GM19023 (cell line): ENCODE measurements around the gene ASB2.

Source experiments
- ATAC-seq: cut with Tn5 transposase; IDR thresholded peaks from one replicate; pipeline ENCODE4 v1.9.1; 2021; ENCODE audit warnings: mild to moderate bottlenecking, moderate library complexity; ENCODE audit not compliant: unreplicated experiment

The ASB2 gene

DNA sequence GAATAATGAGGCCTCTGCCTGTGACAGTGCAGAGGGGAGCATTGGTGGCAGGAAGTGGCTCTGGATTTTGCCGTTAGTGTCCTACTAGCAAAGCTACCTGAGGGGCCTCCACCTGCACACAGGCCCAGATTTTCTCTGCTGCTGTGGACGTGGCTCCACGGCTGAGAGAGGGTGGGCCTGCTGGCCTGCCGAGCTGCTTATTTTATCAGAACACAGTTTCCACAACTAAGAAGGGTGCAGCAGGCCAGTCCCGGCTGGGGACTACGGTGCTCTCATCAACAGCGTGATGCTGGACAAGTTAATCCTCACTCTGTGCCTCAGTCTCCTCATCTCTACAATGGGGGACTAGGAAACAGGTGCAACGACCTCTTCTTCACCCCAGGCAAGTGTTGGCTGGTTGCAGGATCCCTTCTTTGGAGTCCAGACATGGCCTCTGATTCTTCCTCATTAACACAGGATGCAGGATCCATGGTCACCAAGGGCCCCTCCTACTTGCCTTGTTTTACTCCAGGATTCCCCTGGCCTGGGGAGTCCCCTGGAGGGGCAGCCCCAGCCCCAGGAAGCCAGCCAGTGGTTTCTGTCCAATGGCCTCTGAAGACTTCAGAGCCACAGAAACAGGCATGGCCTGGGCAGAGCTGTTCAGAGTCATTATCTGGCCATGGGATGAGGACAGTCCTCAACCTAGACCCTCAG, 45.9 kb downstream of the ASB2 start:
- ATAC-seq = no peak

DNA sequence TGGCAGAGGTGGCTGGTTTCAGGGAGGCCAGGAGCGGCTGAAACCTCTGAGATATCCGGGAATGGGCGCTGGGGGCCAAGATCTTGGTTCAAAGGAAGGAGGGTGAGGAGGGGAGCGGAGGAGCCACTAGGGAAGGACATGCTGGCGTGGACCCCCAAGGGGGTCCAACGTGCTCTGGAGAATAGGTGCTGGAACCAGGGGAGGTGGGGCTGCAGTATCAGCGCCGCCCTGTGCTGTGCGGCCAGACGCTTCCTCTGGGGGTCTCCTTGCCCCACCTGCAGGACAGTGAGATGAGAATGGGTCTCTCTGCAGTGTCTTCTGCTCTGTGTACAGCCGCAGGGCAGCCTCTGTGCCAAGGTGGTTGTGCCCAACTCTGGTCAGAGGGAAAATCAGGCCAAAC, 46.7 kb downstream of the ASB2 start:
- no peak for ATAC-seq

DNA sequence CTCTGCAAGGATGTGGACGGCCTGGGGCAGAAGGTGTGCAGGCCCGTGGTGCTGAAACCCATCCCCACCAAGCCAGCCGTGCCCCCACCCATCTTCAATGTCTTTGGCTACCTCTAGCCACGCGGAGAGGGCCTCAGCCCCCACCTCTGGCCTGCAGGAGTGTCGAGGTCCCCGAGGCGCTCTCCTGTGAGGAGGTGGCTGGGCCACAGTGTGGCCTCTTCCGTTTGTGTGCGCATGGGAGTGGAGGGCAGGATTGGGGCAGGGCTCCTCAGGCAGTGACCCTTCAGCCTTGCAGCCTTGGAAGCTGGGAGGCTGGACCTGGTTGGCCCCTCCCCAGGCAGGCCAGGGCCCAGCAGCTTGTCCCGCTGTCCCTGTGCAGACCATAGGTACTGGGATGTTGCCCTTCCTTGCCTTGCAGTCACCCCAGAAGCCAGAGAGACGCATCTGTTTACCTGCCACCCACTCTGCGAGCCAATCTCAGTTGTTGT, 47.3 kb downstream of the ASB2 start:
- ATAC-seq = no peak

DNA sequence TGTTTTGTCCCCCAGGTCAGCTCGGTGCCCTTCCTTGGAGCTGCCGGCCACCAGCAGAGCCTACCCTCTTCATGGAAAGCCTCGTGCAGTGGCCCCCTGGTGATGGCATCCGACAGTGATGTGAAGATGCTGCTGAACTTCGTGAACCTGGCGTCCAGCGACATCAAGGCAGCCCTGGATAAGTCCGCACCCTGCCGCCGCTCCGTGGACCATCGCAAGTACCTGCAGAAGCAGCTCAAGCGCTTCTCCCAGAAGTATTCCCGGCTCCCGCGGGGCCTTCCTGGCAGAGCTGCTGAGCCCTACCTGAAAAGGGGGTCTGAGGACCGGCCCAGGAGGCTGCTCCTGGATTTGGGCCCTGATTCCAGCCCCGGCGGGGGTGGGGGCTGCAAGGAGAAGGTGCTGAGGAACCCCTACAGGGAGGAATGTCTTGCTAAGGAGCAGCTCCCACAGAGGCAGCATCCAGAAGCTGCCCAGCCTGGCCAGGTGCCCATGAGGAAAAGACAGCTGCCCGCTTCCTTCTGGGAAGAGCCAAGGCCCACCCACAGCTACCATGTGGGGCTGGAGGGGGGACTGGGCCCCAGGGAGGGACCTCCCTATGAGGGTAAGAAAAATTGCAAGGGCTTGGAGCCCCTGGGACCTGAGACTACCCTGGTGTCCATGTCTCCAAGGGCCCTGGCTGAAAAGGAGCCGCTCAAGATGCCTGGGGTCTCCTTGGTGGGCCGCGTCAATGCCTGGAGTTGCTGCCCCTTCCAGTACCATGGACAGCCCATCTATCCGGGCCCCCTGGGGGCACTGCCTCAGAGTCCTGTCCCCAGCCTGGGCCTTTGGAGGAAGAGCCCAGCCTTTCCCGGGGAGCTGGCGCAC, 48.0 kb downstream of the ASB2 start:
- no peak for ATAC-seq

DNA sequence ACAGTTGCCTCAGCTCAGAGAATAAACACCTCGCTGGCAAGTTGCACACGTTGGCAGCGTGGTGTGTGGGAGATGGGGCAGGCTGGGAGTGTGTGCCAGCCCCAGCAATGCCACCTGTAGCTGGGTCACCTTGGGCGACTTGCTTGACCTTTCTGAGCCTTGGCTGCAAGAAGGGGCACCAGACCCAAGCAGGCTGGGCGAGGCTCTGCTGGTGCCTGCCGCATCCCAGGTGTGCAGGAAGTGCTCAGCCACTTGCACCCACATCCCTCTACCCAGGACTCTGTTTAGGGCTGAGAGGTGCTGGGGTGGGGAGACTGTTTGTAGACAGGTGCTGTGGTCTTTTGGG, 48.6 kb downstream of the ASB2 start:
- no peak for ATAC-seq

DNA sequence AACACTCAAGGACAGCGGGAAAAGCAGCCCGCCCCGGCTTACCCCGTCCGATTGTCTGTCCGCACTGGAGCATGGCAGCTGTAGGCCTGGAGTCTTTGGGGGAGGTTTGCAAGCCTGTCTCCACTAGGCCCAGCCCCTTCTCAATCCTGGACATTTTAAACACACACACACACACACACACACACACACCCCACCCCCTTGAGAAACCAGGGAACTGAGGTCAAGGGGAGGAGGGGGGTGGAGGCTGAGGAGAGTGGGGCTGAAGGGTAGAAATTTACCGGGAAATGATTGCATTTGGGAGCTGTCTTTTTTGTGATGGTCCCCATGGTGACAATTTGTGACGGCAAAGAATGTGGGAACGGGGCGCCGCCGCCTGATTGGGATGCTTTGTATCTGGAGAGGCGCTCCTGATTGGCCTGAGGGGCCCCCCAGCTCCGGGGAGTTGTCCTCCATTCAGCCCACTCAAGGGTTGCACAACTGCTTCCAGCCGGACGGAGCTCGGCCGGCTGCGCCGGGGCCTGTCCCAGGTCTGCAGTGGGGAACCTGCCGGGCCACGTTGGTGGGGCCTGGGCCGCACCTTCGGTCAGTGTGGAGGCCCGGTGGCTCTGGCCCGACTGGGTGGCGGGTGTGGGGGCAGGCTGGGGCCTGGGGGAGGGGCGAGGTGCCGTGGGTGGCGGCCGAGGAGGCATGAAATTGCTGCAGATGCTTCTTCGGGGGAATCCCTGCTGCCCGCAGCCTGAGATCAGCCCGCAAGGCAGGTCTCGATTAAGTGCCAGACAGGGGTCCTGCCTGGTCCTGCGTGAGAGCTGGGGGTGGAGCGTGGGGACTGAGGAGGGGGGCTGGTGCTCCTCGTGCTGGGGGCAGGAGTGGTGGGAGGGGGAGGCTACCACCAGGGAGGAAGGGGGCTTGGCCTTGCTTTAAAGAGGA, 49.2 kb downstream of the ASB2 start, which contains the start of gene FAM181A:
FAM181A (plus strand) TSS at position 472 of the 927 bp plus-strand sequence. CDS start 942 bp downstream, outside the sequence.
- ATAC-seq = no peak

DNA sequence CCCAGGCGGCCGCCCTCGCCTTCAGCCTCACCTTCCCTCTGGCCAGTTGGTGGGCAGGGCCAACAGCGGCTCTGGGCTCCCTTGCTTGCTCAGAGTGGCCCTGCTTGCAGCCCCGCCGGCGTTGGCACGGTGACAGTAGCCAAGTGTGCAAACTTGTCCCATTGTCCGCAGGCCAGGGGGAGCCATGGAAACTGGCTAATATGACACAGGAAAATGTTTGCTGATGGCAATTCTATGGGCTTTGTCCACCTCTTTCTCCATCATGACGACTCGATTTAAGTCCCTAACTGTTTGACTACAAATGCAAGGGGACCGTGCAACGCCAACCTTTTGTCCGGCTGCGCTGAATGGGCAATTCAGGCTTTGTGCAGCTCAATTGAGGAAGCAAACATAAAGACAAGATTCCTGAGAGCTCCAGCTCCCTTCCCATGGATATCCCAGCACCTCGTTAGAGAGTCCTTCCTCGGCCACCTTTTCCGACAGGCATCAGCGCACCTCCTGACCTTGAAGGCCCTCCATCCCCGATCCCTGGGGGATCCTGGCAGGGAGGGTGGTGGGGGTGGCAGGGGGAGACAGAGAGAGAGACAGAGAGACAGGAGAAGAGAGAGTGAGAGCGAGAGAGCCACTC, 50.0 kb downstream of the ASB2 start:
- no peak for ATAC-seq

DNA sequence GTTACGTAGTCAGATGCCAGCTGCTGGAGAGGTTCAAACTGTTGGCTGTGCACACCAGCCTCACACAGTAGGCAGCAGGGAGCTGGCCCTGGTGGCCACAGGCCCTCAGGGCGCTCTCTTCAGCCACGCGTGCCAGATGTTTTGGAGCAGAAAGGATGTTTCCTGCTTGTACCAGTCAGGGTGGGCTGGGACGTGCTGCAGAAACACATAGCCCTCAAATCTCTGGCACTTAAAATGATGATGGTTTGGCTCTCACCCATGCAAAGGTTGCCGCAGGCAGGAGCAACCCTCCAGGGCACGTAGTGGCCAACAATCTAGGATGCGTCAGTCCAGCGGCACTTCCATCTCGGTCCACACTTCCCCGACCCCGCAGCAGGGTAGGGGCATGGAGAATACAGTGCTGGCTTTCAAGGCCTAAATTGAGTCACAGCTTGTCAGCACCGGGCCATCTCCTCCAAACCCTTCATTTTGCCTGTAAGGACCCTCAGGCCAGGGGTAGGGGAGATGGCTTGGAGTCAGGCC, 50.9 kb downstream of the ASB2 start:
- no peak for ATAC-seq

DNA sequence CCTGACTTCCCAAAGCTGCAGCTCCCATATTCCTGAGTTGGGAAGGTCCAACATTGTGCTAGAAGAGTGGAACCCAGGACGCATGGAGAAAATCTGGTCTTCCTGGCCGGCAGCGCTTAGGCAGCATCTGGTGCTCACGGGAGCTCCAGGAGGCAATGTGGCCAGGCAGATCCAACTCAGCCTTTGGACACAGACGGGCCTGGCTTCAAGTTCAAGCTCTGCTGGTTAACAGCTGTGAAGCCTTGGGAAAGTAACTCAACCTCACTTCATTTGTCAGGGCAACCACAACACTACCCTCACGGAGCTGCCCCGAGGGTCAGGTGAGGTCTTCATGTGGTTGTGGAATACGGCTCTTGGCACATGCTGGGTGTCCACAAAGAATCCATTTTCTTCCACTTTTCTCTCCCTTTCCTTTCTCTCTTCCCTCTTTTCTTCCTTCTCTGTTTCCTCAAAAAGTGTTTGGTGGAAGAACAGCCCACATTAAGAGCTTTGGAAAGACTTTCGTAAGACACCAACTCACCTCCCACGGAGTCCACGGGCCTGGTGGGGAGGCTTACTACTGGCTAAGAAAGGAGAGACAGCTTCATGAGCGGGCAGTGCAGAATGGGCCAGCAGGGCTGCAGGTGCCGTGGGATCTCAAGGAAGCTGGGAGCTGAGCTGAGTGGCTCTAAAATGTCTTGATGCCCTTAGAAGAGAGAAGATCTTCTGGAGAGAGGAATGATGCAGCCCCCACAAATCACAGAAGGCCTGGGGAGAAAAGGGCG, 51.6 kb downstream of the ASB2 start:
- ATAC-seq = no peak

DNA sequence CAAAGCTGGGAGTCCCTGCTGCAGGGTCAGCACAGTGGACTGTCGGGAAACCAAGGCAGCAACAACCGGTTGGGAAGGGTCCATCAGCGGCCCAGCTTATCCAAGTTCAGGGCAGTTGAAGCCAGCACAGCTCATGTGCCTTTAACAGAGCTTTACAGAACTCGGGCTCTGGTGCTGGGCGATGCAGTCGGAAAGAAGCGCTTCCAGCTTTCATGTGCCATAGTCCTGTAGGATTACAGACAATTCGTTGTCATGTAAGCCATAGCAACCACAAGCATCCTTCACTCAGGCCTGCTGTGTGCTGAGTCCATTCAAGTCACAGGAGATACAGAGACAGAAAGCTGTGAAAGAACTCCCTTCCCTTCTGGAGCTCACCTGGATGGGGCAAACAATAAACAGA, 52.7 kb downstream of the ASB2 start:
- ATAC-seq = no peak

DNA sequence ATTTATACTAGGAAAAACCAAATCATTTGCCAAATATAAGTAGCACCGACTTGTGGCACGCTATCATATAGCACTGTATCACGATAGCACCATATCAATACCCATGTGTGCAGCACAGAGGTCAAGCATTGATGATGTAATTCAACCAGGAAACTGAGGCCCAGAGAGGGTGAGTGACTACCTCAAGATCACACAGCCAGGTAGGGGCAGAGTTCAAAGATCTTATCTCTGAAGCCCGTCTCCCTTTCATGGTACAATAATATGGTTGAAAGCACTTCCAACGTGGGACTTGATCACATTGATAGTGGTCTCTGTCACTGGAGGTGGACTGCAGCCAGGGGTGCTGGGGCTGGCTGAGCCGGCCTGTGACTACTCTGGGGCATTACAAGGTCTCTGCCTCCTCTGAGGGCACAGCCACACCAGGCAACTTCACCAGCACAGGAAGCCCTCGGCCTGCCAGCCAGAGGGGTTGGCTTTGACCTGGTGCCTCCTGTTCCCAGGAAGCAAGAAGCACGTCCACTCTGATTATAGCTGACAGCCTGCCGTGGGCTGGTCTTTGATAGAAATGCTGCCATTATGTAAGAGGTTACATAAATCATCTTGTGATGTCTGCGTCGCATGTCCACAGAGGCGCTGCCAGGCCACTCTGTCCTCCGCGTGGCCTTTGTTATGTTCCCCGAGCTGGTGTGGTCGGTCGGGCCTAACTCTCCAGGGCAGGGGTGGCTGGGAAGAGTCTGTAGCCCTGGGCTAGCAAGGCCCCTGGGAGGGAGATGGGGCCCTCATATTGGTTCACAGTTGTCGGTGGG, 55.2 kb downstream of the ASB2 start:
- ATAC-seq = no peak

DNA sequence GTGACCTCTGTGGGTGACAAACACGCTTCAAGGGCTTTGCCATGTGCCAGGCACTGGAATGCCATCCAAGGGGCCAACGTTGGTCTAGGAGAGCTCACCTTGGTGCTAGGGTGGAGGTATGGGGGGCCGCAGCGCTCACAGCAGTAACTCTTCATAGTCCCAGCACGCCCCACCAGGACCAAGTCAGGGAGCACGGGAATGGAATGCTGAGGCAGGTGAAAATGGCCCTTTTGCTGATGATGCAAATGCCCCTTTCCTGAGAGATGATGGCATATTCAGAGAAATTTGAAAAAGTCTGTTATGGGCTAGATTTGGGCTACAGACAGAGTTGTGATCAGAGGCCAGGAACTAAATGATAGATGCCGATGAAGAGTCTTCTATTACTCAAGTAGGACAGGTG, 59.2 kb downstream of the ASB2 start:
- no peak for ATAC-seq

DNA sequence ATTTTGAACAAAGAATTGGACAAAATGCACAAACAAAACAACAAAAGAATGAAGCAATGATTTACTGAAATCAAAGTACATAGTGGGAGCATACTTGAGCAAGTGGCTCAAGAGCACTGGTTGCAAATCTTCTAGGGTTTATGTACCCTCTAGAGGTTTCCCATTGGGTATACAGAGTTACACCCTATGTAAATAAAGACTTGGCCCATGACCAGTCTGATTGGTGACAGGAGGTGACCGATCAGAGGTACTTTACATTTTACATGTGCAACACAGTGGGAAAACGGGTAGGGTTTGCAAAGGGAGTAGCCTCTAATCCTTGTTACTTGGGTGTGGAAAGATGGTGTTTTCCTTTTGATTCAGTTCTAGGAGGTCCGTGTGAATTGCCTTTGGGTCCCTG, 59.9 kb downstream of the ASB2 start:
- ATAC-seq = no peak

DNA sequence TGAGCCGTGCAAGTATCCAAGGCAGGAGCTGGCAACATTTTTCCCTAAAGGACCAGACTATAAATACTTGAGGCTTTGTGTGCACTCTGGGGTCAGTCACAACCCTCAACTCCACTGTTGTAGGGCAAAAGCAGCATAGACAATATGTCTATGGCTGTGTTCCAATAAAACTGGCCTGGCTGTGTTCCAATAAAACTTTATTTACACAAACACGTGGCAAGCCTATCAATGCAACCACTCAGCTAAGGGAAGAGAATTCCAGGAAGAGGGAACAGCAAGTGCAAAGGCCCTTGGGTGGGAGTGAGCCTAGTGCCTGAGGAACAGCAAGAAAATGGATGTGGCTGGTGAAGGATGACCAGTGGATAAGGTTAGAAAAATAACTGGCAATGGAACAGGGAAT, 60.6 kb downstream of the ASB2 start:
- no peak for ATAC-seq

DNA sequence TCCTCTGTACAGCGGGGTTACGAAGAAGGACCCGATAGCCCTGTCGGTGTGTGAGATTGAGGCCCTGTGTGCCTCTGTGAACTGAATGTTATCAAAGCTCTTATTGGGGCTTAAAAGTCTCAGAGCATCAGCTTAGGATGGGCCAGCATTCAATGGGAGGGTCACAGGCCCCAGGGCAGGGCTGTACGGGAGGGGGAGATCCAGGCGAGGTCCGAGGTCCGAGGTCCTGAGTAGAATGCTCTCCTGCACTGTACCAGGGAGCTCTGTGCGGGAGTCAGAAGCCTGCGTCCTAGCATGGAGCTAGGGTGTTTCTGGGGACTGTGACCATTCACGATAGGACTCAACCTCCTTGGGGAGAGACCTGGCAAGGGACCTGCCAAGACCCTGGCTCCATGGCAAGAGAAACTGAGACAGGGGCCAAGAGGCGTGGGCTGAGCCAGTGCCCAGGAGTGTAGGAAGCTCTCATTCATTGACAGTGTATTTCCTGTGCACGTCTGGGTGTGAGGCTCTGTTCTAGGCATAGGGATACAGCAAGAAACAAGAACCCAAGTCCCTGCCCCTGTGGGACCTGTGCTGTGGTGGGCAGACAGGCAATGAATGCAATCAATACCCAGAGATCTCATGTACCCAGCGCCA, 61.2 kb downstream of the ASB2 start:
- no peak for ATAC-seq

DNA sequence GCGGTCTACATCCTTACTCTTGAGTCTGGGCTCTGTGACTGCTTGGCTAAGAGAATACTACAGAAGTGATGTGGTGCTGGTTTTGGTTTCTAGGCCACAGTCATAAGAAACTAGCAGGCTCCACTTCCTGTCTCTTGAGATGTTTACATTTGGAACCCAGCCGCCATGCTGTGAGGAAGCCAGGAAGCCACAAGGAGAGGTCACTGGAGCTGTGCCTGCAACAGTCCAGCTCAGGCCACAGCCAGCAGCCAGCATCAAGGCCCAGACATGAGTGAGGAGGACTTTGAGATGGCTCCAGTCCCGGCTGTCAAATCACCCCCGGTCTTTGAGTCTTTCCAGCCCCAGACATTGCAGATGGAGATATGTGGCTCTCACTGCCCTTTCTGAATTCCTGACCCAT, 62.1 kb downstream of the ASB2 start:
- ATAC-seq = no peak

DNA sequence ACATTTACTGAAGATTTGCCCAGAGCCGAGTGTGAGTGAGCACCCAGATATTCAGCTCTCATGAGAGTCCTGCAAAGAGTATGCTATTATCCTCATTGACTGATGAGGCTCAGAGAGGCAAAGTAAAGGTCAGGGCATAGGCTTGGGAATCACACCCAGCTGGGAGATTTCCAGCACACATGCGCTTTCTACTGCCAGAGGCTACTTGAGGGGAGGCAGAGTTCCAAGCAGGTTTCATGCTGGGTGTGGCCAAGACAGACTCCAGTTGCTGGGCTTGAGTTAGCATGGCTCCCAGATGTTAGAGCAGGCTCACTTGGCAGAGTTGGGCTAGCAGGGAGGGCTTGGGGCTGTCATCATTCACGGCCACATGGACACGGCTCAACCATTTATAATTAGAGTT, 63.6 kb downstream of the ASB2 start:
- ATAC-seq = no peak

DNA sequence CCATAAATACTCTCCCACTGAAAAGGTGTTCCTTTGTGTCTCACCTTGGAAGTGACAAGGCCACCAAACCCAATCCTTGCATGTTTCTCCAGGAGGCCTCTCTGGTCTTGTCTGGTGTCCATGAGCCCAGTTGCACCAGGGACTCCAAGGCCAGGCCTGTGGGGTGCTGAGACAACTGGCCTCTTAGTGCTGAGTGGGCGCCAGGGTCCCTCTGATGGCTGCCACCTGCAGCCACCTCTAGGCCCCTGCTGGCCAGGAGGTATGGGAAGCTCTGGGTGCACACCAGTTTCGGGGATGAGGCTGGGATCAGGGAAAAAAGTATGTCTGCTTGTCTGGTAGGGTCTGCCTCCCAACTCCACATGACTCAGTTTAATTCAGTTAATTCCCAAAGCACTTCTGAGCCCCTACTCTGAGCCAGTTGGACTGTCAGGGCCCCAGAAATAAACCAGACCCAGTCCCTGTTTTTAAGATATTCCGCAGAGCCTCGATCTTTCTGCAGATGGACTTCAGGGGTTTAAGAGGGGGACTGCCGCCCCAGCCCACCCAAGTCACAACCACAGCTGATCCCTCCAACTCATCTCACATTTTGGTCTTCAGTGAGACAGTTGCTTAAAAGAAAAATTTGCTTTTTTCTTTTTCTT, 64.3 kb downstream of the ASB2 start:
- no peak for ATAC-seq
